Measurements from ENCODE around the gene PTPRN2.
"Not testable (repeated sequence)": the region's sequence is repeated elsewhere in the genome, so short reads cannot be mapped to it uniquely, and the experiment has no call there.

Gene PTPRN2

GRCh38 chr7:158161194-158161593 is 426.4 kb downstream of the PTPRN2 start:
- Histone ChIP-seq H3K4me3 (ENCODE audit: low read length in 2 of 2) (no peak overlapping the region), H3K4me1 (ENCODE audit: control insufficient read depth in 2 of 2, insufficient read depth in 2 of 2, low read length in 2 of 2) (no peaks in the 10 kb centered on the region), H3K27ac (ENCODE audit: low read depth in 2 of 2, low read length in 2 of 2) (no peak overlapping the region), H3K36me3 (ENCODE audit: control insufficient read depth in 2 of 2, insufficient read depth in 2 of 2, low read length in 2 of 2) (no peaks in the 10 kb centered on the region), H3K9ac (ENCODE audit: low read depth in 1 of 2, low read length in 2 of 2) (no peak overlapping the region), H3K9me3 (ENCODE audit: control insufficient read depth in 2 of 2, low read length in 2 of 2) (no peaks in the 10 kb centered on the region), H3K27me3 (ENCODE audit: control insufficient read depth in 2 of 2, insufficient read depth in 2 of 2, low read length in 2 of 2) (no peaks in the 10 kb centered on the region)

- Histone ChIP-seq H3K27ac (ENCODE audit: low read depth in 2 of 2, low read length in 2 of 2) (no peak overlapping the region), H3K4me1 (ENCODE audit: control insufficient read depth in 2 of 2, insufficient read depth in 2 of 2, low read length in 2 of 2) (no peaks in the 10 kb centered on the region), H3K4me3 (ENCODE audit: low read length in 2 of 2) (no peak overlapping the region), H3K9ac (ENCODE audit: low read depth in 1 of 2, low read length in 2 of 2) (no peak overlapping the region), H3K36me3 (ENCODE audit: control insufficient read depth in 2 of 2, insufficient read depth in 2 of 2, low read length in 2 of 2) (no peaks in the 10 kb centered on the region), H3K27me3 (ENCODE audit: control insufficient read depth in 2 of 2, insufficient read depth in 2 of 2, low read length in 2 of 2) (no peaks in the 10 kb centered on the region), H3K9me3 (ENCODE audit: control insufficient read depth in 2 of 2, low read length in 2 of 2) (no peaks in the 10 kb centered on the region)
These were observed 427.4 kb downstream of the PTPRN2 start for GRCh38 chr7:158160199-158160598.

GRCh38 chr7:158157460-158157859 is 430.2 kb downstream of the PTPRN2 start:
- no peaks in the 10 kb centered on the region for H3K27me3 ChIP-seq (ENCODE audit: control insufficient read depth in 2 of 2, insufficient read depth in 2 of 2, low read length in 2 of 2)
- H3K4me3 ChIP-seq (ENCODE audit: low read length in 2 of 2) = no peak overlapping the region
- no peak overlapping the region for H3K27ac ChIP-seq (ENCODE audit: low read depth in 2 of 2, low read length in 2 of 2)
- H3K36me3 ChIP-seq (ENCODE audit: control insufficient read depth in 2 of 2, insufficient read depth in 2 of 2, low read length in 2 of 2) = no peaks in the 10 kb centered on the region
- no peak overlapping the region for H3K9ac ChIP-seq (ENCODE audit: low read depth in 1 of 2, low read length in 2 of 2)
- H3K9me3 ChIP-seq (ENCODE audit: control insufficient read depth in 2 of 2, low read length in 2 of 2) = no peaks in the 10 kb centered on the region
- H3K4me1 ChIP-seq (ENCODE audit: control insufficient read depth in 2 of 2, insufficient read depth in 2 of 2, low read length in 2 of 2) = no peaks in the 10 kb centered on the region

DNA sequence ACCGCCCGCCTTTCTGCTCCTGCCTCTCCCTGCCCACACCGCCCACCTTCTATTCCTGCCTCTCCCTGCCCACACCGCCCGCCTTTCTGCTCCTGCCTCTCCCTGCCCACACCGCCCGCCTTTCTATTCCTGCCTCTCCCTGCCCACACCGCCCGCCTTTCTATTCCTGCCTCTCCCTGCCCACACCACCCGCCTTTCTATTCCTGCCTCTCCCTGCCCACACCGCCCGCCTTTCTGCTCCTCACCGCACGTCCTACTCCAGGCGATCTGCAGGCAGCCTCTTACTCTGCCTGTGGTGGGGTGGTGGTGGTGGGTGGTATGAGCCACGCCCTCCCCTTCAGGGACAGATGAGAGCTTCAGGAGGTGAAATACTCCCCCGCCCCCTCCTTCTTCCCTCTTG is 436.4 kb downstream of the PTPRN2 start:
- not testable (repeated sequence) for H3K4me1 ChIP-seq (ENCODE audit: control insufficient read depth in 2 of 2, insufficient read depth in 2 of 2, low read length in 2 of 2); H3K36me3 ChIP-seq (ENCODE audit: control insufficient read depth in 2 of 2, insufficient read depth in 2 of 2, low read length in 2 of 2)
- peaks cover 12 to 13% of the 10 kb centered on the region in 2 donors for H3K9me3 ChIP-seq (ENCODE audit: control insufficient read depth in 2 of 2, low read length in 2 of 2)

DNA sequence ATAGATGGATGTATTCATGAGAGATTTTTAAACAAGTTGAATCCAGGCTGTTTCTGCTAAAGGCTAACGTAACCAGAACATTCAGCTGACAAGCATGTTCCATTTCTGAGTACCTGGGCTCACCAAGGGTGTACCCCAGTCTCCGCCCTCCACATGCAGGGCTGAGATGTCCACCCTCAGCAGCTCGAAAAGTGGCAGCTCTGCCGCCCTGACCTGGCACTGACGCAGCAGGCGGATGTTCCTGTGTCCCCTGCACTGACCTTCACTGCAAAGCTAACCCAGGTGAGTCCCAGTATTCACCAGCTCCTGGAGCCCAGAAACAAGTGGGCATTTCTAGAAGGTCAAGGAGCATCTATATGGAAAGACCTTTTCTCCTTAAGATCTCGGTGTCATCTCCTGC is 437.4 kb downstream of the PTPRN2 start:
- H3K9ac ChIP-seq (ENCODE audit: low read depth in 1 of 2, low read length in 2 of 2) = no peak overlapping the region
- H3K36me3 ChIP-seq (ENCODE audit: control insufficient read depth in 2 of 2, insufficient read depth in 2 of 2, low read length in 2 of 2) = no peaks in the 10 kb centered on the region
- peaks cover 12 to 13% of the 10 kb centered on the region in 2 donors for H3K9me3 ChIP-seq (ENCODE audit: control insufficient read depth in 2 of 2, low read length in 2 of 2)
- no peak overlapping the region for H3K27ac ChIP-seq (ENCODE audit: low read depth in 2 of 2, low read length in 2 of 2)
- H3K4me1 ChIP-seq (ENCODE audit: control insufficient read depth in 2 of 2, insufficient read depth in 2 of 2, low read length in 2 of 2) = no peaks in the 10 kb centered on the region
- H3K4me3 ChIP-seq (ENCODE audit: low read length in 2 of 2) = no peak overlapping the region
- H3K27me3 ChIP-seq (ENCODE audit: control insufficient read depth in 2 of 2, insufficient read depth in 2 of 2, low read length in 2 of 2) = no peaks in the 10 kb centered on the region

More for the DNA sequence above, 436.4 kb downstream of the PTPRN2 start:
- not testable (repeated sequence) for H3K4me3 ChIP-seq (ENCODE audit: low read length in 2 of 2); H3K27ac ChIP-seq (ENCODE audit: low read depth in 2 of 2, low read length in 2 of 2); H3K27me3 ChIP-seq (ENCODE audit: control insufficient read depth in 2 of 2, insufficient read depth in 2 of 2, low read length in 2 of 2); H3K9ac ChIP-seq (ENCODE audit: low read depth in 1 of 2, low read length in 2 of 2)

DNA sequence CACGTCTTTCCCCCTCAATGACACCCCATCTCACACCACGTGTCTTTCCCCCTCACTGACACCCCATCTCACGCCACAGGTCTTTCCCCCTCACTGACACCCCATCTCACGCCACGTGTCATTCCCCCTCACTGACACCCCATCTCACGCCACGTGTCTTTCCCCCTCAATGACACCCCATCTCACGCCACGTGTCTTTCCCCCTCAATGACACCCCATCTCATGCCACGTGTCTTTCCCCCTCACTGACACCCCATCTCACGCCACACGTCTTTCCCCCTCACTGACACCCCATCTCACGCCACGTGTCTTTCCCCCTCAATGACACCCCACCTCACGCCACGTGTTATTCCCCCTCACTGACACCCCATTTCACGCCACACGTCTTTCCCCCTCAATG is 440.2 kb downstream of the PTPRN2 start:
- Histone ChIP-seq H3K9me3 (ENCODE audit: control insufficient read depth in 2 of 2, low read length in 2 of 2) (peaks cover 12 to 13% of the 10 kb centered on the region in 2 donors), H3K4me3 (ENCODE audit: low read length in 2 of 2) (peak overlapping the region in 1 of 2 donors; percentile 9)
- H3K9ac ChIP-seq (ENCODE audit: low read depth in 1 of 2, low read length in 2 of 2); H3K36me3 ChIP-seq (ENCODE audit: control insufficient read depth in 2 of 2, insufficient read depth in 2 of 2, low read length in 2 of 2); H3K27me3 ChIP-seq (ENCODE audit: control insufficient read depth in 2 of 2, insufficient read depth in 2 of 2, low read length in 2 of 2); H3K4me1 ChIP-seq (ENCODE audit: control insufficient read depth in 2 of 2, insufficient read depth in 2 of 2, low read length in 2 of 2); H3K27ac ChIP-seq (ENCODE audit: low read depth in 2 of 2, low read length in 2 of 2): not testable (repeated sequence)

GRCh38 chr7:158145370-158145769 is 442.3 kb downstream of the PTPRN2 start:
- Histone ChIP-seq H3K36me3 (ENCODE audit: control insufficient read depth in 2 of 2, insufficient read depth in 2 of 2, low read length in 2 of 2) (no peaks in the 10 kb centered on the region), H3K27ac (ENCODE audit: low read depth in 2 of 2, low read length in 2 of 2) (no peak overlapping the region), H3K4me3 (ENCODE audit: low read length in 2 of 2) (no peak overlapping the region), H3K9ac (ENCODE audit: low read depth in 1 of 2, low read length in 2 of 2) (no peak overlapping the region), H3K27me3 (ENCODE audit: control insufficient read depth in 2 of 2, insufficient read depth in 2 of 2, low read length in 2 of 2) (no peaks in the 10 kb centered on the region), H3K9me3 (ENCODE audit: control insufficient read depth in 2 of 2, low read length in 2 of 2) (peaks cover 12 to 13% of the 10 kb centered on the region in 2 donors), H3K4me1 (ENCODE audit: control insufficient read depth in 2 of 2, insufficient read depth in 2 of 2, low read length in 2 of 2) (no peaks in the 10 kb centered on the region)

- Histone ChIP-seq H3K27ac (ENCODE audit: low read depth in 2 of 2, low read length in 2 of 2) (no peak overlapping the region), H3K4me1 (ENCODE audit: control insufficient read depth in 2 of 2, insufficient read depth in 2 of 2, low read length in 2 of 2) (no peaks in the 10 kb centered on the region), H3K36me3 (ENCODE audit: control insufficient read depth in 2 of 2, insufficient read depth in 2 of 2, low read length in 2 of 2) (no peaks in the 10 kb centered on the region), H3K4me3 (ENCODE audit: low read length in 2 of 2) (no peak overlapping the region), H3K27me3 (ENCODE audit: control insufficient read depth in 2 of 2, insufficient read depth in 2 of 2, low read length in 2 of 2) (no peaks in the 10 kb centered on the region), H3K9ac (ENCODE audit: low read depth in 1 of 2, low read length in 2 of 2) (no peak overlapping the region), H3K9me3 (ENCODE audit: control insufficient read depth in 2 of 2, low read length in 2 of 2) (peaks cover 8 to 10% of the 10 kb centered on the region in 2 donors)
These were observed 444.2 kb downstream of the PTPRN2 start for GRCh38 chr7:158143196-158144120.

DNA sequence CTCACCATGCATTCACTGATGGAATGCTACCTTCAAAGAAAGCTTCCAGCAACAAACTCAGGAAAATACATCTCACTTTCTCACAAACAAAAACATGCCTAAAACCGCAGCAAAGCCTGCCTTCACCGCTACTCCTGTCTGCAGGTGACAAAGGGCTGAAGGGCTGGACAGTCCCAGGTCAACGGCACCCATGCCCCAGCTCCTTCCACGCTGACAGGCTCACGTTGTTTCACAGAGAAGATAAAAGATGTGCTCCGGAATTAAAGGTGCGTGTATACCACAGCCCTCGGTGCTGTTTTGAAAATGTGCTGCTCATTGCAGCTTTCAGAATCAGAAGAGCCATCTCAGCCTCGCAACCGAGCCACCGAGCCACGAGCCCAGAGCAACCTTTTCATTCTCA is 445.0 kb downstream of the PTPRN2 start:
- H3K27ac ChIP-seq (ENCODE audit: low read depth in 2 of 2, low read length in 2 of 2) = no peak overlapping the region
- H3K9ac ChIP-seq (ENCODE audit: low read depth in 1 of 2, low read length in 2 of 2) = no peak overlapping the region
- H3K9me3 ChIP-seq (ENCODE audit: control insufficient read depth in 2 of 2, low read length in 2 of 2) = peaks cover 4 to 7% of the 10 kb centered on the region in 2 donors
- no peaks in the 10 kb centered on the region for H3K27me3 ChIP-seq (ENCODE audit: control insufficient read depth in 2 of 2, insufficient read depth in 2 of 2, low read length in 2 of 2)
- no peak overlapping the region for H3K4me3 ChIP-seq (ENCODE audit: low read length in 2 of 2)
- H3K4me1 ChIP-seq (ENCODE audit: control insufficient read depth in 2 of 2, insufficient read depth in 2 of 2, low read length in 2 of 2) = no peaks in the 10 kb centered on the region
- no peaks in the 10 kb centered on the region for H3K36me3 ChIP-seq (ENCODE audit: control insufficient read depth in 2 of 2, insufficient read depth in 2 of 2, low read length in 2 of 2)

- H3K4me3 ChIP-seq (ENCODE audit: low read length in 2 of 2) = no peak overlapping the region
- H3K9me3 ChIP-seq (ENCODE audit: control insufficient read depth in 2 of 2, low read length in 2 of 2) = no peaks in the 10 kb centered on the region
- H3K36me3 ChIP-seq (ENCODE audit: control insufficient read depth in 2 of 2, insufficient read depth in 2 of 2, low read length in 2 of 2) = no peaks in the 10 kb centered on the region
- H3K4me1 ChIP-seq (ENCODE audit: control insufficient read depth in 2 of 2, insufficient read depth in 2 of 2, low read length in 2 of 2) = no peaks in the 10 kb centered on the region
- no peak overlapping the region for H3K27ac ChIP-seq (ENCODE audit: low read depth in 2 of 2, low read length in 2 of 2)
- no peak overlapping the region for H3K9ac ChIP-seq (ENCODE audit: low read depth in 1 of 2, low read length in 2 of 2)
- no peaks in the 10 kb centered on the region for H3K27me3 ChIP-seq (ENCODE audit: control insufficient read depth in 2 of 2, insufficient read depth in 2 of 2, low read length in 2 of 2)
These were observed 445.7 kb downstream of the PTPRN2 start for GRCh38 chr7:158141806-158142518.
